Erythroblast (primary cell): ENCODE measurements around the gene CSTF3.

Source experiments
- GATA1 ChIP-seq: IDR thresholded peaks from 2 replicates; pipeline ENCODE4 v1.6.1; 2011; ENCODE audit warnings: low read depth, mild to moderate bottlenecking, control low read depth, low read length, moderate library complexity
- POLR2A ChIP-seq: IDR thresholded peaks from 2 replicates; pipeline ENCODE4 v1.6.1; 2011; ENCODE audit warnings: mild to moderate bottlenecking, low read length

- TF ChIP-seq POLR2A (no peak), GATA1 (no peak)
Observed at GRCh38 chr11:33125025-33125424, 36.3 kb downstream of the CSTF3 start.
